HG03354 (cell line): Measurements from ENCODE around the gene GPRIN2.
"Not testable (repeated sequence)": the region's sequence is repeated elsewhere in the genome, so short reads cannot be mapped to it uniquely, and the experiment has no call there.

Experiments
- ATAC-seq: cut with Tn5 transposase; IDR thresholded peaks from one replicate; pipeline ENCODE4 v1.9.1; 2021; ENCODE audit warnings: mild to moderate bottlenecking; ENCODE audit not compliant: unreplicated experiment, poor library complexity, severe bottlenecking

GPRIN2 gene

GRCh38 chr10:46525177-46525823 lies 31.2 kb downstream of the GPRIN2 start:
- ATAC-seq = no peak

GRCh38 chr10:46524472-46525176 lies 31.8 kb downstream of the GPRIN2 start:
- ATAC-seq = no peak

- ATAC-seq = no peak
Measured at GRCh38 chr10:46523962-46524471, 32.4 kb downstream of the GPRIN2 start.

GRCh38 chr10:46523119-46523961 lies 33.1 kb downstream of the GPRIN2 start:
- no peak for ATAC-seq

- no peak for ATAC-seq
Measured at GRCh38 chr10:46522295-46523118, 34.0 kb downstream of the GPRIN2 start.

- ATAC-seq = no peak
Measured at GRCh38 chr10:46520941-46521340, 35.5 kb downstream of the GPRIN2 start.

GRCh38 chr10:46520381-46520780 lies 36.1 kb downstream of the GPRIN2 start:
- no peak for ATAC-seq

- no peak for ATAC-seq
Measured at GRCh38 chr10:46518028-46518725, 38.3 kb downstream of the GPRIN2 start.

- no peak for ATAC-seq
Measured at GRCh38 chr10:46517541-46517940, 38.9 kb downstream of the GPRIN2 start.

- no peak for ATAC-seq
Measured at GRCh38 chr10:46516660-46517416, 39.6 kb downstream of the GPRIN2 start.

GRCh38 chr10:46515793-46516192 lies 40.7 kb downstream of the GPRIN2 start:
- ATAC-seq = no peak

GRCh38 chr10:46515366-46515765 lies 41.1 kb downstream of the GPRIN2 start:
- ATAC-seq = no peak

GRCh38 chr10:46514899-46515298 lies 41.6 kb downstream of the GPRIN2 start:
- ATAC-seq = no peak

GRCh38 chr10:46514431-46514861 lies 42.0 kb downstream of the GPRIN2 start:
- ATAC-seq = no peak

GRCh38 chr10:46513333-46513732 lies 43.1 kb downstream of the GPRIN2 start:
- not testable (repeated sequence) for ATAC-seq

- not testable (repeated sequence) for ATAC-seq
Measured at GRCh38 chr10:46512725-46513124, 43.7 kb downstream of the GPRIN2 start.

- not testable (repeated sequence) for ATAC-seq
Measured at GRCh38 chr10:46512002-46512401, 44.5 kb downstream of the GPRIN2 start.
